ENCODE data around the gene GAS2L1. TPM values are rescaled to one million over a fixed set of nuclear protein-coding genes. Genes with fewer than 3 reads are reported as not detected.

Gene GAS2L1
- total RNA-seq = under 1 TPM; 0.41 to 0.79 TPM

DNA sequence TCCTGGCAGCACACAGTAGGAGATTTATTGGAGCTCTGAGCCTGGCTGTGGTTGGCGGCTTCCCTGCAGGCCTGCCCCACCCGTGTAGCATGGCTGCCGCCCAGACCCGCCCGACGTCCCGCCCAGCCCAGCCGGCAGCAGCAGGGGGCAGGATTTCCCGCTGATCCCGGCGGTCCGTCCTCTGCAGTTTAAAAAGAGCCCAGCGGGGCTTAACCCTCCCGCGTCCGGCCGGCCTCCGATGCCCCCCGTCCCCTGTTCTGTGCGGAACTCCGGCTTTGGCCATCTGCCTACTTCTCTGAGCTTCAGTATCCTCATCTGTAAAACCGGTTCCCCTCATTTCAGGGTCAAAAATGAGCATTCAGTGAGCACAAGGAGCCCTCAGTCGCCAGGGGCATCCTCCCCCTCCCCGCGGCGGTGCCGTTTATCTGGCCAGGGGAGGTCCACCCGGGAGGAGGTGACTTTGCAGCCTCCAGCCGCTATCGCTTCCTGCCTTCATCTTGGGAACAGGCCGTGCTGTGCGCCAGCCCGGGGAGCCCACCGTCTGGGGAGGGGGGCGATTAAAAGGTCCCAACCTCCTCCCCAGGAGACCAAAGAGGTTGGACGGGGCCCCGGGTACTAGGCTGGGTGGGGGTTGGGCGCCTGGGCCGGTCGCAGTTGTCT is at the start of gene GAS2L1:
GAS2L1 (plus strand) TSS at position 476 of the 660 bp plus-strand sequence. CDS start 1,456 bp downstream, outside the sequence.
- H3K27me3 Mint-ChIP-seq (ENCODE audit: low read depth) = peaks cover 27% of the 10 kb centered on the region
- DNase-seq (peak; percentile 60 to 68), ATAC-seq (replicated peaks in 1 of 2) (peak; percentile 56)
- H3K4me3 Mint-ChIP-seq = peak within 1 kb of the TSS; percentile 82 to 85
- H3K36me3 Mint-ChIP-seq (ENCODE audit: insufficient read depth in 2 of 2) = no peaks in the 10 kb centered on the region
- H3K27ac Mint-ChIP-seq = no peak within 1 kb of the TSS
- H3K9me3 Mint-ChIP-seq = no peaks in the 10 kb centered on the region
- H3K4me1 Mint-ChIP-seq (ENCODE audit: low read depth) = peaks cover 10% of the 10 kb centered on the region

GRCh38 chr22:29257751-29258181 is 48.7 kb upstream of the GAS2L1 start:
- no peak for ATAC-seq (replicated peaks in 1 of 2)

DNA sequence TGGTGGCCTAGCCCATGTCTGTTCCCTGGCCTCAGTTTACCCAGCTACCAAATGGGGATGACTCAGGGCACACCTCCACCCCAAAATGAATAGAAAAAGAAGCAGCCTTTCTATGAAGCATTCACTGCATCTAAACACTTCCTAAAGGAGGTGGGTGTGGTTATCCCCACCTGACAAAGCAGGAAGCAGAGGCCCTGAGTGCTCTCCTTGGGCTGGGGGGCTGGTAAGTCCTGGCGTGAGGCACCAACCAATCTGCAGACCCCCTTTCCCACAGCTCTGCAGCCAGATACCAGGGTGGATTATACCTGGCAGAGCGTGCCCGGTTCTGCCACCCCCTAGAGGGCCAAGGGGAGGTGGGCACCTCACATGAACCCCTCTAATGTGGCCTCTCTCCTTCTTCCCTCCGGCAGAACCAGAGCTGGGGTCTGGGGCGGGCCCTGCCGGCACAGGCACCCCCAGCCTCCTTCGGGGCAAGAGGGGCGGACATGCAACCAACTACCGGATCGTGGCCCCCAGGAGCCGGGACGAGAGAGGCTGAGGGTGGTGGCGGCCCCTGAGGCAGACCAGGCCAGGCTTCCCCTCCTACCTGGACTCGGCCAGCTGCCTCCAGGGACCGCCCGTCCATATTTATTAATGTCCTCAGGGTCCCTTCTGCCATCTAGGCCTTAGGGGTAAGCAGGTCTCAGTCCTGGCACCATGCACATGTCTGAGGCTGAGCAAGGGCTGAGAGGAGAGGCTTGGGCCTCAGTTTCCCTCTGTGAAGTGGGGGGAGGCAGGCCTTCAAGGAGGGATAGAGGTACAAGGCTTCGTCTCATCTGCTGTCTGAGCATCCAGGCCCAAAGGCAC is 47.8 kb upstream of the GAS2L1 start:
- ATAC-seq (replicated peaks in 1 of 2) (no peak), DNase-seq (no peak)
- no peaks in the 10 kb centered on the region for H3K4me1 Mint-ChIP-seq (ENCODE audit: low read depth)
- no peak overlapping the region for H3K4me3 Mint-ChIP-seq
- no peaks in the 10 kb centered on the region for H3K27me3 Mint-ChIP-seq (ENCODE audit: low read depth)
- H3K27ac Mint-ChIP-seq = no peak overlapping the region
- H3K9me3 Mint-ChIP-seq = no peaks in the 10 kb centered on the region
- H3K36me3 Mint-ChIP-seq (ENCODE audit: insufficient read depth in 2 of 2) = no peaks in the 10 kb centered on the region

More at GRCh38 chr22:29257751-29258181, 48.7 kb upstream of the GAS2L1 start:
- H3K27ac Mint-ChIP-seq = no peak overlapping the region
- H3K4me1 Mint-ChIP-seq (ENCODE audit: low read depth) = no peaks in the 10 kb centered on the region
- H3K4me3 Mint-ChIP-seq = no peak overlapping the region
- H3K36me3 Mint-ChIP-seq (ENCODE audit: insufficient read depth in 2 of 2) = no peaks in the 10 kb centered on the region
- no peaks in the 10 kb centered on the region for H3K9me3 Mint-ChIP-seq
- DNase-seq = no peak
- H3K27me3 Mint-ChIP-seq (ENCODE audit: low read depth) = peaks cover under 1% of the 10 kb centered on the region

- no peak overlapping the region for H3K4me3 Mint-ChIP-seq
- H3K9me3 Mint-ChIP-seq = no peaks in the 10 kb centered on the region
- no peak for ATAC-seq (replicated peaks in 1 of 2)
- no peak overlapping the region for H3K27ac Mint-ChIP-seq
- H3K4me1 Mint-ChIP-seq (ENCODE audit: low read depth) = no peaks in the 10 kb centered on the region
- no peaks in the 10 kb centered on the region for H3K36me3 Mint-ChIP-seq (ENCODE audit: insufficient read depth in 2 of 2)
- H3K27me3 Mint-ChIP-seq (ENCODE audit: low read depth) = no peaks in the 10 kb centered on the region
- DNase-seq = no peak
Measured at GRCh38 chr22:29259253-29259899, 47.1 kb upstream of the GAS2L1 start.

- ATAC-seq (replicated peaks in 1 of 2) = no peak
- no peak overlapping the region for H3K27ac Mint-ChIP-seq
- H3K4me3 Mint-ChIP-seq = no peak overlapping the region
- H3K4me1 Mint-ChIP-seq (ENCODE audit: low read depth) = no peaks in the 10 kb centered on the region
- H3K9me3 Mint-ChIP-seq = no peaks in the 10 kb centered on the region
- no peaks in the 10 kb centered on the region for H3K27me3 Mint-ChIP-seq (ENCODE audit: low read depth)
- no peaks in the 10 kb centered on the region for H3K36me3 Mint-ChIP-seq (ENCODE audit: insufficient read depth in 2 of 2)
- DNase-seq = no peak
Measured at GRCh38 chr22:29260031-29260560, 46.4 kb upstream of the GAS2L1 start.

- H3K27ac Mint-ChIP-seq = no peak overlapping the region
- ATAC-seq (replicated peaks in 1 of 2) (peak in 1 of 2 donors; percentile 23), DNase-seq (no peak)
- no peak overlapping the region for H3K4me3 Mint-ChIP-seq
- no peaks in the 10 kb centered on the region for H3K9me3 Mint-ChIP-seq
- no peaks in the 10 kb centered on the region for H3K4me1 Mint-ChIP-seq (ENCODE audit: low read depth)
- H3K36me3 Mint-ChIP-seq (ENCODE audit: insufficient read depth in 2 of 2) = no peaks in the 10 kb centered on the region
- H3K27me3 Mint-ChIP-seq (ENCODE audit: low read depth) = no peaks in the 10 kb centered on the region
Measured at GRCh38 chr22:29260601-29261315, 45.7 kb upstream of the GAS2L1 start.

- DNase-seq = no peak
- Mint-ChIP-seq H3K4me3 (no peak overlapping the region), H3K27me3 (ENCODE audit: low read depth) (no peaks in the 10 kb centered on the region), H3K4me1 (ENCODE audit: low read depth) (peaks cover 14% of the 10 kb centered on the region), H3K36me3 (ENCODE audit: insufficient read depth in 2 of 2) (peaks cover 3 to 5% of the 10 kb centered on the region in 2 donors), H3K9me3 (no peaks in the 10 kb centered on the region), H3K27ac (no peak overlapping the region)
- no peak for ATAC-seq (replicated peaks in 1 of 2)
Measured at GRCh38 chr22:29263791-29264276, 42.6 kb upstream of the GAS2L1 start.

DNA sequence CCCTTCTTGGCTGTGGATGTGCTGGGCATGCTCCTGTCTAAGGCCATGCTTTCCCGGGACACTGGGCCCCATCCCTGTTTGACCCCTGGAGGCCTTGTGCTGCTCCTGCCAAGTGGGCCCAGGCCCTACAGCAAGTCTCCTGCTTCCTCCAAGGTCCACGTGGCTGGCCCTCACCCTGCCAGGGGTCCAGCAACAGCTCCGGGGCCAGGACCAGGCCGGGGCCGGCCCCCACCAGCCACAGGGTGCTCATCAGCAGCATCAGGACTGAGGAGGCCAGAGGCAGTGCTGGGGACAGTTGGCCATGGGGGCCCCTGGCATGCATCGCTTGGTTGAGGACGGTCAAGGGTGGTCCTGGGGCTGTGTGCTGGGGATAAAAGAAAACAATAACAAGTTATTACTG is 41.1 kb upstream of the GAS2L1 start:
- Mint-ChIP-seq H3K4me1 (ENCODE audit: low read depth) (peaks cover 27% of the 10 kb centered on the region), H3K27ac (no peak overlapping the region), H3K27me3 (ENCODE audit: low read depth) (no peaks in the 10 kb centered on the region), H3K9me3 (no peaks in the 10 kb centered on the region), H3K4me3 (no peak overlapping the region), H3K36me3 (ENCODE audit: insufficient read depth in 2 of 2) (peaks cover 8 to 10% of the 10 kb centered on the region in 2 donors)
- DNase-seq = no peak
- no peak for ATAC-seq (replicated peaks in 1 of 2)

- peaks cover 33% of the 10 kb centered on the region for H3K4me1 Mint-ChIP-seq (ENCODE audit: low read depth)
- peaks cover 13 to 15% of the 10 kb centered on the region in 2 donors for H3K36me3 Mint-ChIP-seq (ENCODE audit: insufficient read depth in 2 of 2)
- H3K27ac Mint-ChIP-seq = peak overlapping the region; percentile 70
- H3K27me3 Mint-ChIP-seq (ENCODE audit: low read depth) = no peaks in the 10 kb centered on the region
- H3K4me3 Mint-ChIP-seq = peak overlapping the region in 1 of 2 donors; percentile 98
- no peaks in the 10 kb centered on the region for H3K9me3 Mint-ChIP-seq
- DNase-seq (no peak), ATAC-seq (replicated peaks in 1 of 2) (no peak)
Measured at GRCh38 chr22:29265929-29266328, 40.5 kb upstream of the GAS2L1 start.

DNA sequence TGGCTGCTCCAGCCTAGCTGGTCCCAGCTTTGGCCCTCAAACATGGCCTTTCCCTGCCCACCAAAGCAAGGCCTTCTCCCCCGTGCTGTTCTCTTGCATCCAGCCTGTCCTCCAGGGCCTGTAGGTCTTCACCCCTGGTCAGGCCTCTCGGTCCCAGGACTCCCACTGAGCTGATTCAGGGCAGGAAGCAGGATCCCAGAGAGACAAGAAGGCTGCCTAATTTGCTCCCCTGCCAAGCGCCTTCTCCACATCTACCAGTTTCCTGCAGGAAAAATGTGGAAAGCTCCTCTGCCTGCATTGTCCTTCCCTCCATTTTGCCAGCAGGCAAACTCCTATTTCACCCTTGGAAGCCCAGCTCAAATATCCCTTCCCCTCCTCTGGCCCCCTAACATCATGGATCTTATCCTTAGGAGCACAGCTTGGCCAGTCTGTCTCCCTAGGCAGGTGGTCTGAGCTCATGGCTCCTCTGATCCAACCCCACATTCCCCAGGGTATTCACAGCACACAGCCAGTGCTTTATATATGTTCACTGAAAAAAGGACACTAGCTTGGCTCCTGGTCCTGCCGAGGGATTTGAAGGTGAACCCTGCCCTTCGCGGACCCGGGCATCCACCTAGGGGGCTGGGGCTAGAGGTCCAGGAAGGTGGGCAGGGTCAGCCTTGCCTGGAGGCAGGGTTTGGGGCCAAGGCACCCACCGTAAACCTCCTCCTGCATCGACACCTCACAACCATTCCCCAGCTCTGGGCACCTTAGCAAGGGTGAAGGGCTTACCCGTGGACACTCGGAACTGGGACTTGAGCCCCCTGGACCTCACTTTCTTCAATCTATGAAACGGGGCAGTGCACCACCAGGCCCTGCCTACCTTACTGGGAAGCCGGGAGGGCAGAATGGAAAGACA is 39.6 kb upstream of the GAS2L1 start:
- Mint-ChIP-seq H3K36me3 (ENCODE audit: insufficient read depth in 2 of 2) (peaks cover 13 to 20% of the 10 kb centered on the region in 2 donors), H3K4me1 (ENCODE audit: low read depth) (peaks cover 42% of the 10 kb centered on the region), H3K27me3 (ENCODE audit: low read depth) (no peaks in the 10 kb centered on the region), H3K27ac (peak overlapping the region; percentile 93), H3K4me3 (peak overlapping the region; percentile 81 to 98), H3K9me3 (no peaks in the 10 kb centered on the region)
- ATAC-seq (replicated peaks in 1 of 2) (no peak), DNase-seq (no peak)

- Mint-ChIP-seq H3K4me1 (ENCODE audit: low read depth) (peaks cover 48% of the 10 kb centered on the region), H3K36me3 (ENCODE audit: insufficient read depth in 2 of 2) (peaks cover 13 to 26% of the 10 kb centered on the region in 2 donors), H3K27me3 (ENCODE audit: low read depth) (no peaks in the 10 kb centered on the region), H3K27ac (peak overlapping the region; percentile 93), H3K4me3 (peak overlapping the region; percentile 81 to 98), H3K9me3 (no peaks in the 10 kb centered on the region)
- ATAC-seq (replicated peaks in 1 of 2) (no peak), DNase-seq (no peak)
Measured at GRCh38 chr22:29267462-29267857, 39.0 kb upstream of the GAS2L1 start.
